GM21723 (cell line): ENCODE data around the gene PHF11.
"Not testable (repeated sequence)": the region's sequence is repeated elsewhere in the genome, so short reads cannot be mapped to it uniquely, and the experiment has no call there.

Experiments
- ATAC-seq: cut with Tn5 transposase; IDR thresholded peaks from one replicate; pipeline ENCODE4 v1.9.1; 2021; ENCODE audit warnings: mild to moderate bottlenecking, moderate library complexity; ENCODE audit not compliant: unreplicated experiment

PHF11 gene

DNA sequence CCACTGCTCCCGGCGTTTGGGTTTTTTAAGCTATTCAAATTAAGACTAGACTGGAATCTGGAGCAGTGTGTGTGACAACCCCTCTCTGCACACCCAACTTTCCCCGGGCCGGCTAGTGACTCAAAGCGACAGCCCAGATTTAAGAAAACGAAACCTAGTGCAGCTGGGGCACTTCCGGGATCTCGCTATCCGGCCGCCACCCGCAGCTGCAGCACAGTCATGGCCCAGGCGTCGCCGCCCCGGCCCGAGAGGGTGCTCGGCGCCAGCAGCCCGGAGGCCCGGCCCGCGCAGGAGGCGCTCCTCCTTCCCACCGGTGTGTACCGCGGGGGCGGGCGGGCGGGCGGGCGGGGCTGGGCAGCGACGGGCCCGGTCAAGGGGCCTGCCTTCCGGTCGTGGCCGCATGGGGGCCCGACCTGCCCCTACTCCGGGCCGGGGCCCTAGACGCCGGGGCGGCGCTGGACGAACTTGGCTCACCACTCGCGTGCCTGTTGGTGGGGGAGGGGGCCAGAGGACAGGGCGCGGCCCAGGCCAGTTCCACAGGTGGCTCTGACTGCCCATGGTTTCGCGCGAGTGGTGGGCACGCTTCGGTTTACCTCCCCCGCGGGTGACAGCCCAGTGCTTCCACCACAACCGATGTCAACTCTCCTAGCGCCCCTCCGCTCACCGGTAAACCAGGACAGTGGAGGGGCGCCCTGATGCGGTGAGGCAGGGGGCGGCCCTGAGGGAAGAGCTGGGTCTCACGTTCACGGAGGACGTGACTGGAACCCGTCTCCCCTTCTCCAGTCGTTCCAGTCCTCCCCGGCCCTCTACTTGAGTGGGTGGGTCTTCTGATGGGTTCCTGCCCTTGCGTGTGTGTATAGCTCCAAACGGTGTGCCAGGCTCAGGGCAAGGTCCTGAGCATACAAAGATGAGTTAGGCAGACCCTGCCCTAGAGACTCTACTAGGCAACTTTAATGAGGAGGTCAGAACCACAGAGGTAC lies at the start of gene PHF11:
TSS of gene PHF11 (plus strand) at position 171 of the 980 bp plus-strand sequence. CDS start at position 220, 49 bp downstream.
- peak; percentile 85 for ATAC-seq

DNA sequence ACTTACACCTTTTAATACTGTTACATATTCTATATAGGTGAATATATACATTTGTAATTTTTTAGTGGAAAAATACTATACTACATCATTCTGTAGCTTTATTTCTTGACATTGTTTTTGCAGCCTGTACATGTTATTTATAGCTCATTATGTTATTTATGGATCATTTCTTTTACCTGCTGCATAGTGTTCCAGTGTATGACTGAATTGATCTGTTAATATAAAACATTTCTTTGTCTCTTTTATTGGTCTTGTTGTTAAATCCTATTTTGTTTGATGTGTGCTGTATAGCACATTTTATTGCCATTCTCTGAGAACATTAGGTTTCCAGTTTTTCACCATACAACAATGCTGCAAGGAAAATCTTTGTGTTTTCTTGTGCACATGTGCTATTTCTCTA lies 49.3 kb upstream of the PHF11 start:
- no peak for ATAC-seq

DNA sequence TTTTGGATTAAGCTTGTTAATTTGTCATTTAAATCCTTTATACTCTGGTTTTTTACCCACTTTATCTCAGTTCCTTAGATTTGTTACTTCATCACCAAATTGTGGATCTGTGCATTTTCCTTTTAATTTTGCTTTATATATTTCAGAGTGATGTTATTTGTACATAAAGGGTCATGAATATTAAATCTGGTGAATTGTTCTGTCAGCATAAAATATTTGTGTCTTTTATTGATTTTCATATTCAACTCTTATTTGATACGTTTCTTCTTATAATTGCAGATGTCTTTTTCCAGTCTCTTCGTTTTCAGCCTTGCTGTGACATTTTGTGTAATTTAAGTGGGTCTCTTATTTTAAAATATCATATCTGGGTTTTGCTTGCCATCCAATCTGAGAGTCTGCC lies 47.0 kb upstream of the PHF11 start:
- ATAC-seq: no peak

DNA sequence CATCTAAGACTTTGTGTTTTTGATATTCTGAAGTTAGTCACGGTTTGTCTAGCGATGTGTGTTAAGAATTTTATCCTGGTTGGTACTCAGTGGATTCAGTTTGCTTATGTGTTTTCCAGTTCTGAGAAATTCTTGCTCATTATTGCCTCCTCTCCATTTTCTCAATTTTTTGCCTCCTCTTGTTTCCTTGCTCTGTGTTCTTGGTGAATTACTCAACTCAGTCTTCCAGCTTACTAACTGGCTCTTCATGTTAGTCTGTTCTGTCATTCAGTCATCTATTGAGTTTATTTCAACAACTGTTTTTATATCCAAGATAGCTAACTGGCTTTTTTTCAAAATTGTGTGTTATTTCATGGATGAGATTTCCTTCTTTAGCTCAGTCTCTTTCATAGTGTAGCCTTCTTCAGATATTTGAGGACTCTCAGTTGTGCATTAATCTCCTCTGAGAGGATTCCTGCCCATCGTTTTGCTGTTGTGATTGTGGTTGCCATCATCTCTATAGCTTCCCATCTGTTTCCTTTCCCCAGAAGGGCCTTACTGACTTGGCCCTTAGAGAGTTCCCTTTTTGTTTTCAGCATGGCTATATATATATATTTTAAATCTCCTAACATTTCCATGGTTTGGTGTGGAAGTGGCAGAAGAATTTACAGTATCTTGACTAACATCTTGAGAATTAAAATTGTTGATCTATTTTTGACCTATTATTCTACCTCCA lies 45.5 kb upstream of the PHF11 start:
- ATAC-seq: no peak

DNA sequence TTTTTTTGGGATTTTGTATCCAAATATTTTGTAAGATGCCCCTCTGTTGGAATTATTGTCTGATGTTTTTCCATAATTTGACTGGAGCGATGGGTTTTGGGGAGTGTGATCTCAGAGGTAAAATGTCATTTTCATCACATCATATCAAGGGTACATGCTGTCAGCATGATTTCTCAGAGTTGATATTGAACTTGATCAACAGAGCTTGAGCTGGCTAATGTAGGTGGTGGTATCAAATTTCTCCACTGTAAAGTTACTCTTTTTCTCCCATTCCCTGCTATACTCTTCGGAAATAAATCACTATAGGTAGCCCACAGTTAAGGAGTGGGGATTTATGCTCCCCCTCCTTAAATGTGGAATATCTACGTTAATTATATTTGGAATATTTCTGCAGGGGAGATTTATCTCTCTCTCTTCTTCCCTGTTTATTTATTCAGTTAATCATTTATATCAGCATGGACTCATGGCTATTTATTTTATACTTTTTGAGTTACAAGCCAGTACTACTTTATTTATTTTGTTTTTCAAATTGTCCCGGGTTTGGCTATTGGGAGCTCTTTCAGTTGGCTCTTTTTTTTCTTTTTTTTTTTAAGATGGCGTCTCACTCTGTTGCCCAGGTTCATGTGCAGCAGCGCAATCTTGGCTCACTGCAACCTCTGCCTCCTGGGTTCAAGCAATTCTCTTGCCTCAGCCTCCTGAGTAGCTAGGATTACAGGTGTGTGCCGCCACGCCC lies 42.9 kb upstream of the PHF11 start:
- ATAC-seq: no peak

DNA sequence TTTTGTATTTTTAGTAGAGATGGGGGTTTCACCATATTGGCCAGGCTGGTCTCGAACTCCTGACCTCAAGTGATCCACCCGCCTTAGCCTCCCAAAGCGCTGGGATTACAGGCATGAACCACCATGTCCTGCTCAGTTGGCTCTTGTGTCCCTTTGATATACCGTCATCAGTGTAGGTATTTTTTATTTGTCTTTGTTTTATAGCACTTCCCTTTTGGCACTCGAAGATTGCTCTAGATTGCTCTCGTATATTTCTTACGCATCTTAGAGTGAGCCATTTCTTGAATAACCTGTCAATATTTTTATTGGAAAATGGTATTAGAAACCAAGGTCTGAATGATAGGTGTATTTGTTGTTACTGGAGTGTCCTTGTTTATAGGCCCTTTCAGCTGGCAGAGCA lies 42.3 kb upstream of the PHF11 start:
- ATAC-seq: no peak

DNA sequence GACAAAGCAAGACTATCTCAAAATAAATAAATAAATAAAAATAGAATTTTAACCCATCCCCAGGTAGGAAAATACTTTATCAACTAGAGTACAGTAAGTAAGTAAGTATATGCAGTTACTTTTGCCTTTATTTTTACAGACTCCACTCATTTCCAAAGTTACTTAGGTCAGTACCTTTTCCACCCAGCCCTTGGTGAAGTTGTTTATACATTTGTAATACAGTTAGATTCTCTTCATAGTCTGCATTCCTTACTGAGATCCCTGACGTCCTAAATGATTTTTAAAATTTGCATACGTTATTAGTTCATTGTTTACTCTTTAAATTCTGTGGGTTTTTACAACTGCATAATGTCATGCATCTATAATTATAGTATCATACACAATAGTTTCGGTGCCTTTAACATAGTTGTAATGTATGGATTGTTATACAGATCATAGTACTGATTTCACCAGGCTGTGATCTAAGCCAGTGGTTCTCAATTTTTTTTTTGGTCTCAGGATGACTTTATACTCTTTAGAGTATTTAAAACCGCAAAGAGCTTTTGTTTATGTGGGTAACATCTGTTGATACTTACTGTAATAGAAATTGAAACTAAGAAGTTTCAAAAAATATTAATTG lies 41.3 kb upstream of the PHF11 start:
- ATAC-seq: peak; percentile 94

DNA sequence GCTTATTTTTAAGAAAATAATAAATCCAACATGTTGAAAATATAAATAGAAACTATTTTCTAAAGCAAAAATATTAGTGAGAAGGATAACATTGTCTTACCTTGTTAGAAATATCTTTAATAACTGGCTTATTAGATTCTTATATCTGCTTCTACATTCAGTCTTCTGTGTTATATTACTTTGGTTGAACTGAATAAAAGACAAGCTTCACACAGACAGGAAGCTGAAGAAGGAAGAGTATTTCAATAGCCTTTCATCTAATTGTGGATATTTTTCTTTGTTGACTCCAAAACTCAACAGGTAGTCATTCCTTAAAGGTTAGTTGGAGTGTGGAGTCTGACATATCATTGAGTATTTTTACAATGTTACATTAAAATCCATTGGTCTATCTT lies 40.8 kb upstream of the PHF11 start:
- peak; percentile 26 for ATAC-seq

DNA sequence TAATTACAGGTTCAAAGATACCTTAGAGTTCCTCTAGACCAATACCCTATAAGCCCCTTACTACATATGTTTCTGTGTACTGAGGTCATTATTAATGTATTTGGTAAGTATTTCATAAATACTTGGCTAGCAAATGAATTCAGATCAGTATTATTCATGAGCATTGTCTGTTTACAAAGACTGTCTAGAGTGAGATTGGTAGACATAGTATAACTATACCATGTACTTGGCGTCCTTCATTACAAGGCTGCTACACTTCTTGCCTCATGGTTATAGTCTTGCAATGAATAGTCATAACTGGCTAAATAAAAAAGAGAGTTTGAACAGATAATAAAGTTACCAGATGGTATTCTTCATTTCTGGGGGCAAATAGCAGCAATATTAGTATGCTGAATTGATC lies 39.6 kb upstream of the PHF11 start:
- no peak for ATAC-seq

DNA sequence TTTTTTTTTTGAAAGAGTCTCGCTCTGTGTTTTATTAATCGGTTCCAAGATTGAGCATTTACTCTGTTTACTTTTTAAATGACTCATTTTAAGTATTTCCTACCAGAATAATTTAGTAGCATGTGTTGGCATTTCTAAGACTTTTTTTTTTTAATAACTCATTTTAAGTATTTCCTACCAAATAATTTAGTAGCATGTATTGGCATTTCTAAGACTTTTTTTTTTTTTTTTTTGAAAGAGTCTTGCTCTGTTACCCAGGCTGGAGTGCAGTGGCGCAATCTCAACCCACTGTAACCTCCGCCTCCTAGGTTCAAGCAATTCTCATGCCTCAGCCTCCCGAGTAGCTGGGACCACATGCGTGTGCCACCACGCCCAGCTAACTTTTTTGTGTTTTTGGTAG lies 38.5 kb upstream of the PHF11 start:
- ATAC-seq: no peak

DNA sequence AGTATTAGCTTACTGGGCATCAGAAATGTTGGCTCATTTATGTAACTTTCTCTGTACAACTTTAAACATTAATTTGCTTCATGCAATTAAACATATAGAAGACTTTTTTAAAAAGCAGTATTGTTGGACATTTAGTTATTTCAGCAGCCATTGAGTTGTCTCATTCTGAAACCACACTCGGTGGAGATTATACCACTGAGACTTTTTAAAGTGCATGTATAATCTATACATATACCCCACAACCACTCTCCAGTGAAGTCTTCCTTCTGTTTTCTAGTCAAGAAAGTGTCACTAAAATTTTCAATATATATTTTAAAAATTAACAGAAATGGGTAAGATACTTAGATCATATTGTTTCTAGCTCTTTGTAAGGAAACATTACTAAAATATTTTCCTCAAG lies 36.2 kb upstream of the PHF11 start:
- ATAC-seq: no peak

DNA sequence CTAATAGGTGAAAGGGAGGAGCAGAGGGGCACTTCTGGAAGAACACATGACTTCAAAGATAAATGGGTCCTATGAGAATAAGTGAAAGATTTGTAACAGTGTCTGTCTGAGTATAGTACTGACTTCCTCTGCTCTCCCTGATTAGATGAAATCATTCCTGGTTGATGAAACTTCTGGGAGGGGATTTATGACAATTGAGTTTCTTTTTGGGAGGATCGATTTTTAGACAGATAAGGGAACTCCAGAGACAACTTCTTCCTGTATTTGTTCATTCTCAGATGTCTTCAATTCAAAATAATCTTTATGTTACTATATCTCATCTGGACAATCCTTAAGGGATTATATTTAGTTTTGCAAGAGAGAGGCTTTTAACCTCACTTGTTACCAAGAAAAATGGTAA lies 31.7 kb upstream of the PHF11 start:
- ATAC-seq: no peak

DNA sequence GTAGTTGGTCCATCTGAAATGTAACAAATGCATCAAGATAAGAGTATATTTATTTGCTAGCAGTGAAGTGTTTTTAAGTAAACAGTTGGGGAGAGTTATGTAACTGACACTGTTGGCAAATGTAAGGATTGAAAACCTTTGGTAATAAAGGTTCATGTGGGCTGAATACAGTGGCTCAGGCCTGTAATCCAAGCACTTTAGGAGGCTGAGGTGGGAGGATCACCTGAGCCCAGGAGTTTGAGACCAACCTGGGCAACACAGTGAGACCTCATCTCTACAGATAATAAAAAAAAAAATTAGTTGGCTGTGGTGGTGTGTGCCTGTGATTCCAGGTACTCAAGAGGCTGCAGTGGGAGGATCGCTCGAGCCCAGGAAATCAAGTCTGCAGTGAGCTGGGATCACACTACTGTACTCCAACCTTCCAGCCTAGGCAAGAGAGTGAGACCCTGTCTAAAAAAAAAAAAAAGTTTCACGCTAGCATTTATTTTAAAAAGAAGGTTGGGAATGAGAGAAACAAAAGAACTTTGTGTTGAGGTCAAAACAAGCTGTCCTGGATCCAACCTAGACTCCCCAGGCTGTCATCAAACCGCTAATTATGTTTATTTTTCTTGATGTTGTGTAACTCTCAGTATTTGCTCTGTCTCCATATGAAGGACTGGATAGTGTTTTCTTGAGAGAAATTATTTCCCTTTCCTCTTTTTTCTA lies 31.0 kb upstream of the PHF11 start:
- ATAC-seq: no peak

DNA sequence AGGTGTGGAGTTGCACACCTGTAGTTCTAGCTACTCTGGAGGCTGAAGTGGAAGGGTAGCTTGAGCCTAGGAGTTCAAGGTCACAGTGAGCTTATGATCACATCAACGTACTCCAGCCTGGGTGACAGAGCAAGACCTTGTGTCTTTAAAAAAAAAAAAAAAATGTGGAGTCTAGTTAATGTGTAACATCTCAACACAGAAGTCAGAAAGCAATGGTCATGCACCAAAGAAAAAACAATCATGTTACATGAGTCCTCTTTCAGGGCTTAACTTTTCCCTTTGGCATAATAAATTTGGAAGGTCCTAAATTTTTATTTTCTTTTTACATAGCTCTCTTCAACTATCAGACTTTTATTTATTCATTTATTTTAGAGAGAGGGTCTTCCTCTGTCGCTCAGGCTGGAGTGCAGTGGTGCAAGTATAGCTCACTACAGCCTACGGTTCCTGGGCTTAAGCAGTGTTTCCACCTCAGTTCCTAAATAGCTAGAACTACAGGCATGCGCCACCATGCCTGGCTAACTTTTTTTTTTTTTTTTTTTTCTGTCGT lies 29.4 kb upstream of the PHF11 start:
- ATAC-seq: no peak

DNA sequence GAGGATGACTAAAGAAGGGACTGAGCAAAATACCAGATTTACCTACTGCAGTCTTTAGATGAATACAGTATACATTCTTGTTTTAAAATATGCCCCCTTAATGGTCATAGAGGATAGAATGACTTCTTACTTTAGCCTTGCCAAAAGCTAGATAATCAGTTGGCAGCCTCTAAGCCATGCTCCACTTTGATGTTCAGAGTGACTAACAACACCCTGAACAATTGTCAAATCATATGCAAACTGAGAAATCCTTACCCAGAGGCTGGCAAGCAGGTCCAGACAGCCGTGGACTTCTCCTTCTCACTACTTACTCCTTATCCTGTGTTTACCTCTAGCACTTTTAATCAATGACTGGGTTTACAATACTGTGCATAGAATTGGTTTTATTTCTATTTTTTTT lies 23.6 kb upstream of the PHF11 start:
- ATAC-seq: no peak

DNA sequence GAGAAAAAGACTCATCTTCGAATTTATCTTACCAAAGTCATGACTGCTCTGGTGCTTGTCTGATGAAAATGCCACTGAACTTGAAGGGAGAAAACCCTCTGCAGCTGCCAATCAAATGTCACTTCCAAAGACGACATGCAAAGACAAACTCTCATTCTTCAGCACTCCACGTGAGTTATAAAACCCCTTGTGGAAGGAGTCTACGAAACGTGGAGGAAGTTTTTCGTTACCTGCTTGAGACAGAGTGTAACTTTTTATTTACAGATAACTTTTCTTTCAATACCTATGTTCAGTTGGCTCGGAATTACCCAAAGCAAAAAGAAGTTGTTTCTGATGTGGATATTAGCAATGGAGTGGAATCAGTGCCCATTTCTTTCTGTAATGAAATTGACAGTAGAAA lies 19.2 kb upstream of the PHF11 start:
- ATAC-seq: no peak

DNA sequence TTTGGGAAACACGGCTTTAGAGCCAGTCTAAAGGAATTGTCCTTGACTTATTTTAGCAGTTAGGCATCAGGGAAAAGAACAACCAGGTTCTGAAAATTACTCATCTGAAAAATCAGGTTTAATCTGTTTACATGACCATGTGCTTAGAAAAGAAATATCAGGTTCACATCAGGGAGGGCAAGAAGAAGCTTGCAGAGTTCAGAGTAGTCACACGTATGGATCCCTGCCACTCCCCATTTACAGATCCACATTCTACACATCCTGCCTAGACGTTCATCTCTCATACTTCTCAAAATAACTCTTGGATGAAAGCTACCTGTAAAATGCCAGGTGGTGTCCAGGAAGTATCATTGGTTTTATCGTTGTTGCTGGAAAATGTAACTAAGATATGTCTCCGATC lies 14.0 kb upstream of the PHF11 start:
- ATAC-seq: no peak

DNA sequence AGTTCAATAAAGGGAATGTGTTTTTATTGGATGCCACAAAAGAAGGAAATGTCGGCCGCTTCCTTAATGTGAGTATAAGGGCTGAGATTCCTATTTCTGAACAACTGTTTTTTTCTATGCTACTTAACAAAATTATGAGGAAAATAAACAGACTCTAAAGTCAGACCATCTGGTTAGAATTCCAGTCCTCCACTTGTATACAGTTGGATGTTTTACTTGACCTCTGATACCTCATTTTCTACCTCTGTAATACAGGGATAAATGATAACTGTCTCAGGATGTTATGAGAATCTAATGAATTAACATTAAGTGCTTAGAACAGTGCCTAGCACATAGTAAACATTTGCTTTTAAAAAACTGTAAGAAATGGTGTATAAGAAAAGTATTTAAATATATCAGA lies 7.2 kb upstream of the PHF11 start:
- no peak for ATAC-seq

DNA sequence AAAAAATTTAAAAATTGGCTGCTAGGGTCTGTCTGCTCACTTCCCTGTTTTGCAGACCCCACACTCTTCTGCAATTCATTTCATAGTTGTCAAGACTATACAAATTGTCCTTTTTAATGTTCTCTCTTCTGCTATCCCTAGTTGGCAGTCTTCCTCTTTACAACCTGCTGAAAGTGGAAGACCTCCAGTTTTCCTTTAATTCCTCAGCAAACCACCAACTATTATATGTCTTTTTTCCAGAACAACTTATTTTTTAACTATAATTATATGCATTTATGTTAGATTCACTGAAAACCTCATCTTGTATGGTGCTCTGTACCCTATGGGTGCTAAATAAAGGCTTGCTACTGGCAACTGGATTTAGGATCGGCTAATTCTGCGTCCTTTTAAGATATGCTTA lies 1.1 kb upstream of the PHF11 start:
- ATAC-seq: no peak

DNA sequence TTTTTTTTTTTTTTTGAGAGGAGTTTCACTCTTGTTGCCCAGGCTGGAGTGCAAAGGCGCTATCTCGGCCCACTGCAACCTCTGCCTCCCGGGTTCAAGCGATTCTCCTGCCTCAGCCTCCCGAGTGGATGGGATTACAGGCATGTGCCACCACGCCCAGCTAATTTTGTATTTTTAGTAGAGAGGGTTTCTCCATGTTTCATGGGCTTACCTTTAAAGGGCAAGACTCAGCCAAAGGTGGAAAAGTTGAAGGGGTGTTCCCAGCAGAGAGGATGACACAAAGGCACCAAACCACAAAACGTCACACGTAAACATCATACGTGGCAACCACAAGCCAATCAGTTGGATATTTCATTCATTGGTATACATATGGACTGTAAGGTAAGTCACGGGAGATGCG lies 1.1 kb downstream of the PHF11 start:
- ATAC-seq: not testable (repeated sequence)
